ENCODE measurements around the gene TSHZ2.
"Not testable (repeated sequence)": the region's sequence is repeated elsewhere in the genome, so short reads cannot be mapped to it uniquely, and the experiment has no call there.

Gene TSHZ2

GRCh38 chr20:52964131-52964530, 8.0 kb upstream of the TSHZ2 start:
- DNase-seq (ENCODE audit: low read depth, low spot score) = no peak

- DNase-seq (ENCODE audit: low read depth, low spot score) = no peak
Observed at GRCh38 chr20:52965380-52965779, 6.8 kb upstream of the TSHZ2 start.

- DNase-seq (ENCODE audit: low read depth, low spot score) = no peak
Observed at GRCh38 chr20:52965819-52966218, 6.3 kb upstream of the TSHZ2 start.

- DNase-seq (ENCODE audit: low read depth, low spot score) = not testable (repeated sequence)
Observed at GRCh38 chr20:52966543-52966942, 5.6 kb upstream of the TSHZ2 start.

GRCh38 chr20:52971498-52972189, 514 bp upstream of the TSHZ2 start:
- no peak for DNase-seq (ENCODE audit: low read depth, low spot score)

GRCh38 chr20:52972965-52973819, 1.0 kb downstream of the TSHZ2 start:
- DNase-seq (ENCODE audit: low read depth, low spot score) = peak; percentile 48

- no peak for DNase-seq (ENCODE audit: low read depth, low spot score)
Observed at GRCh38 chr20:52974179-52974594, 2.0 kb downstream of the TSHZ2 start.

GRCh38 chr20:52975029-52975732, 3.0 kb downstream of the TSHZ2 start:
- no peak for DNase-seq (ENCODE audit: low read depth, low spot score)

- DNase-seq (ENCODE audit: low read depth, low spot score) = no peak
Observed at GRCh38 chr20:52975803-52976531, 3.8 kb downstream of the TSHZ2 start.

- no peak for DNase-seq (ENCODE audit: low read depth, low spot score)
Observed at GRCh38 chr20:52978851-52979250, 6.7 kb downstream of the TSHZ2 start.

- DNase-seq (ENCODE audit: low read depth, low spot score) = no peak
Observed at GRCh38 chr20:52981051-52981450, 8.9 kb downstream of the TSHZ2 start.

GRCh38 chr20:52983726-52984450, 11.7 kb downstream of the TSHZ2 start:
- DNase-seq (ENCODE audit: low read depth, low spot score) = no peak

GRCh38 chr20:52984451-52984810, 12.3 kb downstream of the TSHZ2 start:
- no peak for DNase-seq (ENCODE audit: low read depth, low spot score)

GRCh38 chr20:52985687-52986086, 13.5 kb downstream of the TSHZ2 start:
- DNase-seq (ENCODE audit: low read depth, low spot score) = no peak

- DNase-seq (ENCODE audit: low read depth, low spot score) = no peak
Observed at GRCh38 chr20:52987295-52987694, 15.1 kb downstream of the TSHZ2 start.

GRCh38 chr20:52991830-52992229, 19.7 kb downstream of the TSHZ2 start:
- DNase-seq (ENCODE audit: low read depth, low spot score) = no peak

- no peak for DNase-seq (ENCODE audit: low read depth, low spot score)
Observed at GRCh38 chr20:52992632-52993031, 20.5 kb downstream of the TSHZ2 start.

- no peak for DNase-seq (ENCODE audit: low read depth, low spot score)
Observed at GRCh38 chr20:52993076-52993475, 20.9 kb downstream of the TSHZ2 start.

- no peak for DNase-seq (ENCODE audit: low read depth, low spot score)
Observed at GRCh38 chr20:52994184-52994970, 22.2 kb downstream of the TSHZ2 start.

- DNase-seq (ENCODE audit: low read depth, low spot score) = no peak
Observed at GRCh38 chr20:52996130-52996529, 24.0 kb downstream of the TSHZ2 start.

Data from astrocyte of the hippocampus (primary cell).